HG03196 (cell line): ENCODE data around the gene GTPBP6.
"Not testable (repeated sequence)": the region's sequence is repeated elsewhere in the genome, so short reads cannot be mapped to it uniquely, and the experiment has no call there.

Source experiments
- ATAC-seq: cut with Tn5 transposase; IDR thresholded peaks from one replicate; pipeline ENCODE4 v1.9.1; 2021; ENCODE audit not compliant: unreplicated experiment

GTPBP6 gene

DNA sequence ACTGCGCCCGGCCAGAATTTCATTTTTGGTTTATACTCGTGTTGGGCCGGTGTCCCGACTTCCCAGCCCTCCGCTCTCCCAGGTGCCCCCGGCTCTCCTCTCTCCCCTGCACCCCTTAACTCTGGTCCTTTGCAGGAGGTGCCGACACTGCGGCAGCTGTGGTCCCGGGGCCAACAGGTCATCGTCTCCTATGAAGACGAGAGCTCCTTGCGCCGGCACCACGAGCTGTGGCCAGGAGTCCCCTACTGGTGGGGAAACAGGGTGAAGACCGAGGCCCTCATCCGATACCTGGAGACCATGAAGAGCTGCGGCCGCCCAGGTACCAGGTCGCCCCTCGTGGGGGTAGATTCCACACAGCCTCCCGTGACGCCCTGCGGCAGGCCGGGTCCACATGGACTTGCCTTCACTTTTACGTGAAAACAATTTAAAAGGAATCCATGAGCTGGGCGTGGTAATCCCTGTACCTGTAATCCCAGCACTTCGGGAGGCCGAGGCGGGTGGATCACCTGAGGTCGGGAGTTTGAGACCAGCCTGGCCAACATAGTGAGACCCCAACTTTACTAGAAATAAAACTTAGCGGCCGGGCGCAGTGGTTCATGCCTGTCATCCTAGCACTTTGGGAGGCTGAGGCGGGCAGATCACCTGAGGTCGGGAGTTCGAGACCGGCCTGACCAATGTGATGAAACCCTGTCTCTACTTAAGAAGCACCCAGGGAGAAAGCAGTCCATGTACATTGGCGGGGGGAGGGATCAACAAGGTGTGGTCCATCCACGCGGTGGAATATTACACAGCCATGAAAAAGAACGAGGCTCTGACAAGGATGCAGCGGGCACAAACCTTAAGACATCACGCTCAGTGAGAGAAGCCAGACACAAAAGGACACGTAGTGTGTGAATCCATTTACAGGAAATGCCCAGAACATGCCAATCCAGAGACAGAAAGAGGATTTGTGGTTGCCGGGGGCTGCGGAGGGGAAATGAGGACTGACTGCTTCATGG lies 25.4 kb downstream of the GTPBP6 start:
- ATAC-seq = no peak

DNA sequence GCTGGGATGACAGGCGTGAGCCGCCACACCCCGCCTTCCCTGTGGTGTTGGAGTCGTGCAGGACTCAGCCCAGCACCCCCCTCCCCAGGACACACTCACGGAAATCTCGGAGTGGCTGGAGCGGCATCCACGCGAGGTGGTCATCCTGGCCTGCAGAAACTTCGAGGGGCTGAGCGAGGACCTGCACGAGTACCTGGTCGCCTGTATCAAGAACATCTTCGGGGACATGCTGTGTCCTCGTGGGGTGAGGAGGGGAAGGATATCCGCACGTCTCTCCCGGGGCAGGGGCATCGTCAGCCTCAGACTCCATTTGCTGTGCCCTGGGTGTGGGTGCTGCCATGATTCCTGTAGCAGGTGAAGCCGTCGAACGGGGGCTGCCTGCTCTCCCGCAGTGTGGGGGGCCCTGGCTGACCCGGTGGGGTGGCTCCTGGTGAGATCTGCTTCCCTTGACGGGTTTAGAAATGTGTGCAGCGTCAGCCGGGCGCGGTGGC lies 27.1 kb downstream of the GTPBP6 start:
- ATAC-seq = no peak

DNA sequence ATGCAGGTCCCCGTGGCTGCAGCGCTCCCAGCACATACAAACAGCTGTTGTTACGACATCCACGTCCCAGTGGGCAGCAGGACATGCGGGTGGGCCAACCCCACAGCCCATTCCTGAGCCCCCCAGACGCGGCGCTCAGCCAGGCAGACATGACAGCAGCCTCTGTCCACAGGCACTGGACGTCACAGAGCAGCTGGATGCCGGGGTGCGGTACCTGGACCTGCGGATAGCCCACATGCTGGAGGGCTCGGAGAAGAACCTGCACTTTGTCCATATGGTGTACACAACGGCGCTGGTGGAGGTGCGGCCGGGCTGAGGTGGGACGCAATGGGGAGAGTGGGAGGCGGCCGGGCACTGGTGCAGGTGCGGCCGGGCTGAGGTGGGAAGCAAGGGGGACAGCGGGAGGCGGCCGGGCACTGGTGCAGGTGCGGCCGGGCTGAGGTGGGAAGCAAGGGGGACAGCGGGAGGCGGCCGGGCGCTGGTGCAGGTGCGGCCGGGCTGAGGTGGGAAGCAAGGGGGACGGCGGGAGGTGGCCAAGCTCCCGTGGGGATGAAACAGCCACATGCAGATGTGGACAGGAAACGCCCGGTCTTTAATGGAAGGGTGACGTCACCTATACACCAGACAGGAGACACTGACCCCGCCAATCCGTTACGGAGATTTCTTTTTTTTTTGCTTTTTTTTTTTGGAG lies 28.0 kb downstream of the GTPBP6 start:
- ATAC-seq = no peak

DNA sequence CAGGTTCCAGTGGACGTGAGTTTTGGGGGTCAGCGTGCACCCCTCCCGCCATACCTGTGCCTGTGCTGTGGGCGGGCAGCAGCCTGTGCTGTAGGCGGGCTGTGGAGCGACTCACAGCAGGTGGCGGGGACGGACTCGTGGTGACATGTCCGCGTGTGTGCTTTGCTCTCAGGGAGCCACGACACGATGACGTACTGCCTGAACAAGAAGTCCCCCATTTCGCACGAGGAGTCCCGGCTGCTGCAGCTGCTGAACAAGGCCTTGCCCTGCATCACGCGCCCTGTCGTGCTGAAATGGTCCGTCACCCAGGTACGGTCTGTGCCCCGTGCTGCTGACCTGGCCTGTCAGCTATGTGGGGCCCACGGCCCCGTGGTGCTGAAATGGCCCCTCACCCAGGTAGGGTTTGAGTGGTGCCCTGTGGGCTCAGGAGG lies 30.0 kb downstream of the GTPBP6 start:
- ATAC-seq = no peak

GRCh38 chrX:287670-288069 lies 30.9 kb downstream of the GTPBP6 start:
- ATAC-seq = no peak

GRCh38 chrX:285076-285677 lies 33.4 kb downstream of the GTPBP6 start:
- ATAC-seq = no peak

GRCh38 chrX:283115-283845 lies 35.3 kb downstream of the GTPBP6 start:
- ATAC-seq = peak; percentile 98

- ATAC-seq = not testable (repeated sequence)
Measured at GRCh38 chrX:282000-282681, 36.5 kb downstream of the GTPBP6 start.

- ATAC-seq = no peak
Measured at GRCh38 chrX:281166-281999, 37.2 kb downstream of the GTPBP6 start, which contains the start of gene PLCXD1. PLCXD1 (plus strand) TSS chrX:281381; CDS start chrX:284188, 2,807 bp downstream.

GRCh38 chrX:280722-281121 lies 37.9 kb downstream of the GTPBP6 start:
- not testable (repeated sequence) for ATAC-seq

DNA sequence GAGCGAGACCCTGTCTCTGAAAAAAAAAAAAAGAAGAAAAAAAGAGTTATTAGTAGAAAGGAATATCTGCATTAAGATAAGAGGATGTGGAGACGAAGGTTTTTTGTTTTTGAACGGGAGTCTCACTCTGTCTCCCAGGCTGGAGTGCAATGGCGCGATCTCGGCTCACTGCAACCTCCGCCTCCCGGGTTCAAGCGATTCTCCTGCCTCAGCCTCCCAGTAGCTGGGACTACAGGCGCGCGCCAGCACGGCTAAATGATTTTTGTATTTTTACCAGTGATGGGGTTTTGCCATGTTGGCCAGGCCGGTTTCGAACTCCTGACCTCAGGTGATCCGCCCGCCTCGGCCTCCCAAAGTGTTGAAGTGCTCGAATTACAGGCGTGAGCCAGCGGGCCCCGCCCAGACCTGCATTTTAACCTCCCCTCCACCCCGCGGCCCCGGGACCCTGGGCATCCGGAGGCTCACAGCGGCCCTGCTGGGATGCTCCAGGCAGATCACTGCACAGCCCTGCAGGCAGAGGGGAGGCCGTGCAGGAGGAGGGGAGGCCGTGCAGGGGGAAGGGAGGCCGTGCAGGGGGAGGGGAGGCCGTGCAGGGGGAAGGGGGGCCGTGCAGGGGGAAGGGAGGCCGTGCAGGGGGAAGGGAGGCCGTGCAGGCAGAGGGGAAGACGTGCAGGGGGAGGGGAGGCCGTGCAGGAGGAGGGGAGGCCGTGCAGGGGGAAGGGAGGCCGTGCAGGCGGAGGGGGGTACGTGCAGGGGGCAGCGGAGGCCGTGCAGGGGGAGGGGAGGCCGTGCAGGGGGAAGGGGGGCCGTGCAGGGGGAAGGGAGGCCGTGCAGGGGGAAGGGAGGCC lies 38.6 kb downstream of the GTPBP6 start:
- not testable (repeated sequence) for ATAC-seq

GRCh38 chrX:276581-277201 lies 41.9 kb downstream of the GTPBP6 start:
- ATAC-seq = no peak

DNA sequence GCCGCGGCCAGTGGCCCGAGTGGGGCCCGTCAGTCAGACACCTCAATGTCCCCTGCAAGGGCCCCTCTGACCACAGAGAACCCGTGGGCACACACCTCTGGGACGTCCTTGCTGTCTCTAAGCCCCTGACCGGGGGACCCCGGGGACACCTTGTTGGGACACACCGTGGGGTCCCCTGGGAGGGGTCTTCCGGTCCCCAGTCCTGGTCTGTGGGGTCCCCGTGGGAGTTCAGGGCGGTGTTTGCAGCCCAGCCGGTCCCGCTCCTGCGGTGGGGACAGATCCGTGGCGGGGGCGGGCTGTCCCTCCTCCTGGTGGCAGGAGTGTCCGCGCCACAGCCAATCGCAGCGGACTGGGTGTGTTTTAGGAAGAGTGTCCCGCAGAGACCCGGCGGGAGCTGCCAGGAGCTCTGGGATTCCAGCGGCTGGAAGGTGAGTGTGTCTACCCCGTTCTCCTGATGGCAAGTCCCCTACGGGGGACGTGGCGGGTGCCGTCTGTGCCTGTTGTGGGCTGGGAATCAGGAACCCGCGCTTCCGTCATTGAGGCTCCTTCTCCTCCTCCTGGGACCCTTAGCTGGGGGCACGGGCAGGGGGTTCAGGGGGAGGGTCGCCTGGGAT lies 42.5 kb downstream of the GTPBP6 start:
- no peak for ATAC-seq

- ATAC-seq = no peak
Measured at GRCh38 chrX:275476-275966, 43.1 kb downstream of the GTPBP6 start.

DNA sequence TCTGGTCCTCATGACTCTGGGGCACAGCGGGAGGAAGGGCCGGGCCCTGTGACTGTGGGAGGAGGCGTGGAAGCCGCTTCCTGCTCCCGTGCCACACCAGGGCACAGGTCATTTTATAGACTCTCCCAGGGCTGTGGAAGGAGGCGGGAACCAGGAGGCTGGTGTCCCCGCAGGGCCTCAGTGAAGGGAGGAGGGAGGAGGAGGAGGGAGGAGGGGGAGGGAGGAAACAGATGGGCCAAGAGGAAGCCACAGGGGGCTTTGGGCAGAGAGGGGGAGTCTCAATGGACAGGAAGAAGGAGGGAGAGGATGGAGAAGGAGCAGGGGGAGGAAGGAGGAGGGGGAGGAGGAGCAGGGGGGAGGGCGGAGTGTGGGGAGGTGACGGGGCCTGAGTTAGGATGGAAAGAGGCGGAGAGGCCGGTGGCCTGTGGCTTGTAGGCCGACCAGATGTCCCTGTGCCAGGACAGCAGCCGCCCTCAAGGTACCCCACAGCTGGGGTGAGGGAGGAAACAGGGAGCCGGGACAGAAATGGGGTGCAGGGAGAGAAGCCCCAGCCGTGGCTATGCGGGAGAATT lies 43.6 kb downstream of the GTPBP6 start:
- no peak for ATAC-seq

DNA sequence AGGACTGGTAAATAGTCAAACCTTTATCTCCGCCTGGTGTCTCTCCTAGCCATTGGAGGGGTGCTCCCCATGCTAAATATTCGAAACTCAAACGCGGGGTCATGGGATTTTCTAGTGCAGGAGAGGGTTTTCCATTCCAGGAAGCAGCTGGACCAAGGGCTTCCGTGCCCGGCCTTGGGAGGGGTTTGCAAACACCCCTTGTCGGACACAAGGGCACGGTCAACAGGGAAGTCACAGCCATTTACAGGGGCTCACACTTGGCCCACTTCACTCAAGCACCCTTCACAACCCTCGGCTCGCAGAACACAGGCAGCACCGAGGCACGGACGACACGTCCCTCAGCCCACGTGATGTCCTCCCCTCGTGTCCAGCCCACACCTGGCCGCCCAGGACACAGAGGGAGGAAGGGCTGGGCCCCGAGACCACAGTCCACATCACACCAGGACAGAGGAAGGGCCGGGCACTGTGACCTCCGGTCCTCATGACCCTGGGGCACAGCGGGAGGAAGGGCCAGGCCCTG lies 47.7 kb downstream of the GTPBP6 start:
- no peak for ATAC-seq
